GM12872 (cell line): Measurements from ENCODE around the gene ADIPOR2.

ENCODE experiments used
- TF ChIP-seq, protein P1 (sequence below): IDR thresholded peaks from 3 replicates; pipeline ENCODE4 v1.5.1; 2011; ENCODE audit warnings: low read depth, mild to moderate bottlenecking, low read length, moderate library complexity; ENCODE audit not compliant: insufficient read depth

Gene ADIPOR2

DNA sequence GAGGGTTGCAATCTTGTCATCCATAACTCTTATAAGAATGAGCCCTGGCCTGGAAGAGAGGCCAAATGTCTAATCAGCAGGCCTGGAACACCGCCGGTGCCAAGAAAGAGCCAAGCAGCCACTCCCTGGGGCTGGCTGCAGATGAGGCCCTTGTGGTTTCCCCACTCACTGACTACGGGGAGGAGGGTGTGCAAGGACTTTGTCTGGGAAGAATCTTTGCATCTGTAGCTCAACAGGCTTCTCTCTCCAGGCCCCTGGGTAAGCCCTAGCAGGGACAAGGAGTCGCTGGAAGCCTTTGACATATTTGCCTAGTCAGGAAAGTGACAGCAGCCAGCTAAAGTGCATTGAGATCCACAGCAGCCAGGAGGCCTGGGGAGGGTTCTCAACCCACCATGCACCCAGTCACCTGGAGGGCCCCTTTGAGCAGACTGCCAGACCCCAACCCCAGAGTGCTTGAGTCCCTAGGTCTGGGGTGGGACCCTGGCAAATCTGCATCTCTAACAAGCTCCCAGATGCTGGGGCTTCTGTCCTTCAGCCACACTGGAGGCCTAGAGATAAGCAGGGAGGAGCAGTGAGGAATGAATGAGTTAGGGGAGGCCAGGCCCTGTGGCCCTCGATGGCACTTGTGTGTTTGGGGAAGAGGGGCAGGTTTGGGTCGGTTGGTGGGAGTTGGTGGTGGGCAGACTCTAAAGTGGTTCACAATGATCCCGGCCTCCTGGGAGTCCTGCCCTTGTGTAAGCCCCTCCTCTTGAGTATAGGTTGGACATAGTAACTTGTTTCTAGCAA, 115.6 kb downstream of the ADIPOR2 start:
- TF ChIP-seq, protein P1, sequence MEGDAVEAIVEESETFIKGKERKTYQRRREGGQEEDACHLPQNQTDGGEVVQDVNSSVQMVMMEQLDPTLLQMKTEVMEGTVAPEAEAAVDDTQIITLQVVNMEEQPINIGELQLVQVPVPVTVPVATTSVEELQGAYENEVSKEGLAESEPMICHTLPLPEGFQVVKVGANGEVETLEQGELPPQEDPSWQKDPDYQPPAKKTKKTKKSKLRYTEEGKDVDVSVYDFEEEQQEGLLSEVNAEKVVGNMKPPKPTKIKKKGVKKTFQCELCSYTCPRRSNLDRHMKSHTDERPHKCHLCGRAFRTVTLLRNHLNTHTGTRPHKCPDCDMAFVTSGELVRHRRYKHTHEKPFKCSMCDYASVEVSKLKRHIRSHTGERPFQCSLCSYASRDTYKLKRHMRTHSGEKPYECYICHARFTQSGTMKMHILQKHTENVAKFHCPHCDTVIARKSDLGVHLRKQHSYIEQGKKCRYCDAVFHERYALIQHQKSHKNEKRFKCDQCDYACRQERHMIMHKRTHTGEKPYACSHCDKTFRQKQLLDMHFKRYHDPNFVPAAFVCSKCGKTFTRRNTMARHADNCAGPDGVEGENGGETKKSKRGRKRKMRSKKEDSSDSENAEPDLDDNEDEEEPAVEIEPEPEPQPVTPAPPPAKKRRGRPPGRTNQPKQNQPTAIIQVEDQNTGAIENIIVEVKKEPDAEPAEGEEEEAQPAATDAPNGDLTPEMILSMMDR = no peak

DNA sequence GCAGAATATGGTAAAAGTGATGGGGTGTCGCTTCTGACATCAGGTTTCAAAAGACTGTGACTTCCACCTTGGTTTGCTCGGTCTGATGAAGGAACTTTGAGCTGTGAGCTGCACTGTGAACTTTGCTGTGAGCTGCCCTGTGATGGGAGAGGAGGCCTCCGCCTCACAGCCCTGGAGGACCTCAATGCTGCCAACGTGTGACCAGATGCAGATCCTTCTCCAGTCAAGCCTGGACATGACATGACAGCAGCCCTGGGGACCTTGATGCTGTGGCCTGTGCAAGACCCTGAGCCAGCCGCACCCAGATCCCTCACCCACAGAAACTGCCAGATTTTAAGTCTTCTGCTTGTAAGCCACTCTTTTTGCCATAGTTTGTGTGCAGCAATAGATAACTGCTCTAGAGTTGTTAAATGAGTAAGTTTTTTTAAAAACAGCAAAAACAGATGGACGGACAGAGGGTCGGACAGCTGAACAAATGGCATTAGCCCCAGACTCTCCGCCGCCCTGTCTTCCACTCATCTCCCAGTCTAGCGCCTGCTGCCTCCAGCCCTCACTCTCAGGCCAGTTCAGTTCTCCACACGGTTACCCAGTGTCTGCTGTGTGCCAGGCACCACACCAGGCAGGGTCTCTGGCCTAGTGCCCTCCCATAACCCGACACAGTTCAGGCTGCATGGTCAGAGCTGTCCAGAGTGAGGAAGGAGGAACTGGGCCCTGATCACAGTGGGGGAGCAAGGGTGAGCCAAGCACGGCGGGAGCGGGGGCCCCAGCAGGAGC, 116.4 kb downstream of the ADIPOR2 start:
- TF ChIP-seq, protein P1 = no peak

DNA sequence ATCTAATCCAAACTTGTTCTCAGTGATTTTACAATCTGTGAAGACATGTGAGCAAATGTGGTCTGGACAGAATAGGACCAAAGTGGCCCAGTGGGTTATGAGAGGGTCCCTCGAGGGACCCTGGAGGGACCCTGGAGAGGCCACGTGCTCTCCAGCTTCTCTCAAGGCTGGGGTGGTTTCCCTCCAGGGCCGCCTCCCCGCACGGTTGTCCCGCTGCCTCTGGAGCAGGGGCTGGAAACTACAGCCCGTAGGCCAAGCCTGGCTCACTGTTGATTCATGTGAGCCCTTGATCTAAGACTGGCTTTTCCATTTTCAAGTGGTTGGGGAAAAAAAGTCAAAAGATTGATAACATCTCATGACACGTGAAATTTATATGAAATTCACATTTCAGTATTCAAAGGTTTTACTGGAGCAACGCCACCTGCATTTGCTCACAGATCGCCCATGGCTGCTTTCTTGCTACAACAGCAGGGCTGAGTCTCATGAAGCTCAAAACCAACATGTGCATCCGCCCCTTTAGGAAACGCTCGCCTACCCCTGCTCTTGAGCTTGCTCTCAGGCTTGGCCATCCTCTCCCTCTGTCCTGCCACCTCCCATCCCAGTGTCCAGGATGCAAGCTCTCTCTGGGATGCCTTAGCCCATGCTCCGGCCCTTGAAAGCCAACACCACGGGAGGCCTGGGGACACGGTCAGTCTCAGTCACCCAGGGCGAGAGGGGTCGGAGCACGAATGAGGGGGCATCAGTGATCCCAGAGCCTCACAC, 117.3 kb downstream of the ADIPOR2 start:
- TF ChIP-seq, protein P1 = no peak

DNA sequence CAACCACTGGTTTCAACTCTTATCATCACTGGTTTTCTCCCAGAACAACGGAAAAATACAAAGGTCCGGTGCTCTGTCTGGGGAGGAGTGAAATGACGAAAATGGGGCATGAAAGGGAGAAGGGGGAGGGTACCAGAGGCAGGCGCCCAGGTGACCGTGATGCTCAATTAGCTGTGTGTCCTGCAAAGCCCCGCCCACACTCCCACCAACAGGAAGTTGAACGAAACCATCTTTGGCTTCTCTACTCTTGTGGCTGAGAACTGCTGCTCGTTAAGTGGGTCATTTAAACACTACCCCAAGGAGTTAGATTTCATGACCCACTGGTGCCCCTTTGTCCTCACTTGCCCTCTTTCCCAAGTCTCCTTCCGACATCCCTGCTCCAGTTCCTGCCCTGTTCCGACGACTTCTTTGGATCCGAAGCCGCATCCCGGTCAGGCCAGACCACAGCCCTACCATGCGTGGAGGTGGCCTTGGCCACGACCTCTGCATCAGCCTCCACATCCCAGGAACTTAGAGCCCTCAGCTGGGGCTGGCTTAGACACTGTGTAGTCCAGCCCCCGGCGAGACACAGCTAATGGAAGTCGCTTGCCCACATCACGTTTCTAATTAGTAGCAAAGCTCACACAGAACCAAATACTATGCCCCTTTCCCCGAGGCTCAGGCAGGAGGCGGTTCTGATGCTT, 118.1 kb downstream of the ADIPOR2 start:
- TF ChIP-seq, protein P1 = no peak

DNA sequence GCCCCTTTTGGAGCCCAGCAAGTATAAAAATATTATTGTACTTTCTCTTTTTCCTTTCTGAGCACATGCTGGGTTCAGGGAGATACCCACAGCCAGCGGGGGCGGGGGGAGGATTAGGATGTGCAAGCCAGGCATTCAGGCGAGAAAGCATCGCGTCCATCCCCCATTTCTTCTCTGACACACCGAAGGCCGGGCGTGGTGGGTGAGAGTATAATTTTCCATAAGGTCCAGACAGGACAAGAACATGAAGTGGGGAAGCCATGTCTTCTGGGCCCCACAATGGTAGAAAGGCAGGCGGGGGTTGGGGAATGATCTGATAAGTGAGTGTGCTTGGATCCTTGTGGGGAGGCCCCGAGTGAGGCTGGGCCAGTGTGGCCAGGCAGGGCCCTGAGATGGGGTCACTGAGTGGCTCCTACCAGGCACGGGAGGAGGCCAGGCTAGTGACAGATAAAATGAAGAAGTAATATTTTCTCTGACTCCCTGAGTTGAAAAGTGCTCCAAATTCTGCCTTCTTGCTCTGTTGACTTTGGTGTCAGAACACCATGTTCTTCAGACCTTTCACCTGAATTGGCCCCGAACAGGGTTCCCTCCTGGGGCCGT, 118.8 kb downstream of the ADIPOR2 start:
- TF ChIP-seq, protein P1 = no peak

DNA sequence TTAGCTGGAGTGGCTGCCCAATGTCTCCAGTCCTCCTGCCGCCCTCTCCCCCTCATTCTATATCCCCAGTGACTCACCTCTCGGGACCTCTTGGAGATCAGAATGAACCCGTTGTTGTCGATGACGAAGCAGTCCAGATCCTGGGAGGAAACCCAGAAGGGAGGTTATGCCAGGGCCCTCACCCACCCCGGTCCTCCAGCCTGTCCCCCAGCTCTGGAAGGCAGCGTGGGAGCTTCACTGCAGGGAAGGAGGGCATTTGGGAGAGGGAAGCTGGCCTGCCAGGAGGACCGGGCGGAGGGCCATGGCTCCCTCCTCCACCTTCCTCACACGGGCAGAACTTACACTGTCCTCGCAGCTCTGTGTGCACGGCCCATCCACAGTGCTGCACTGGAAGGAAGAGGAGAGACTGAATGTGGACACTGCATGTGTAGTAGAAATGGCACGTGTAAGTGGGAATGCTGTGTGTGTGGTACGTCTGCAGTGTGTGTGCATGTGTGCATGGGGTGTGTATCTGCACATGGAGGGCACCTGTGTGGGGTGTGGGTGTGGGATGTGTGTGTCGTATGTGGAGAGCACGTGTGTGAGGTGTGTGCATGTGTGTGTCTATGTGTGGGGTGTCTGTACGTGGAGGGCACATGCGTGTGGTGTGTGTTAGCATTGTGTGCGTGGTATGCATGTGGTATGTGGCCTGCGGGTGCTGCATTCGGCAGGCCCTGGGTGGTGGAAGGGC, 119.5 kb downstream of the ADIPOR2 start:
- TF ChIP-seq, protein P1 = no peak
